GM23338 (cell line): ENCODE data around the gene NKD1. TPM values are rescaled to one million over a fixed set of nuclear protein-coding genes. Genes with fewer than 3 reads are reported as not detected.

ENCODE experiments used
- ATAC-seq: fragments of 200-7000 bp; cut with Tn5 transposase; 3 replicates; pipeline ENCODE4 v1.9.1; 2020
- DNase-seq: peaks from one replicate; pipeline ENCODE4 v3.0.0-alpha.2; 2015; ENCODE audit warnings: low spot score
- H2AFZ ChIP-seq: fragments of 200-600 bp; sonication (generic); 2 replicates; pipeline ENCODE4 v1.8.0; 2016; ENCODE audit warnings: antibody characterized with exemption, mild to moderate bottlenecking, moderate library complexity
- H3F3A ChIP-seq: fragments of 200-600 bp; sonication (generic); replicated peaks from 2 replicates; pipeline ENCODE4 v1.8.0; 2017; ENCODE audit warnings: antibody characterized with exemption, mixed run types, low read depth
- H3K27ac ChIP-seq: fragments of 200-600 bp; sonication (generic); 2 replicates; pipeline ENCODE4 v1.6.1; 2016; ENCODE audit warnings: low read depth
- H3K27me3 ChIP-seq: fragments of 200-600 bp; sonication (generic); 2 replicates; pipeline ENCODE4 v1.8.0; 2016; ENCODE audit warnings: mild to moderate bottlenecking, mixed run types, moderate library complexity; ENCODE audit not compliant: insufficient read depth
- H3K36me3 ChIP-seq: fragments of 200-600 bp; sonication (generic); 2 replicates; pipeline ENCODE4 v1.8.0; 2016; ENCODE audit warnings: mild to moderate bottlenecking; ENCODE audit not compliant: insufficient read depth
- H3K4me1 ChIP-seq: fragments of 200-600 bp; sonication (generic); 2 replicates; pipeline ENCODE4 v1.8.0; 2016; ENCODE audit warnings: mild to moderate bottlenecking, moderate library complexity; ENCODE audit not compliant: insufficient read depth
- H3K4me2 ChIP-seq: fragments of 200-600 bp; sonication (generic); 2 replicates; pipeline ENCODE4 v1.7.1; 2017; ENCODE audit warnings: mixed run types
- H3K4me3 ChIP-seq: fragments of 200-600 bp; sonication (generic); 2 replicates; pipeline ENCODE4 v1.6.1; 2016; ENCODE audit warnings: mixed run types
- H3K79me2 ChIP-seq: fragments of 200-600 bp; sonication (generic); replicated peaks from 2 replicates; pipeline ENCODE4 v1.8.0; 2017; ENCODE audit warnings: mild to moderate bottlenecking; ENCODE audit not compliant: insufficient read depth
- H3K9me2 ChIP-seq: fragments of 200-600 bp; sonication (generic); 2 replicates; pipeline ENCODE4 v1.8.0; 2017; ENCODE audit not compliant: insufficient read depth
- H4K20me1 ChIP-seq: fragments of 200-600 bp; sonication (generic); replicated peaks from 2 replicates; pipeline ENCODE4 v1.8.0; 2017; ENCODE audit warnings: mild to moderate bottlenecking; ENCODE audit not compliant: insufficient read depth
- H3K27ac Mint-ChIP-seq: 2 replicates; pipeline ENCODE4 v1.8.0; 2020; ENCODE audit warnings: inconsistent platforms, mild to moderate bottlenecking, moderate library complexity, mixed read lengths
- H3K27me3 Mint-ChIP-seq: 3 replicates; pipeline ENCODE4 v1.8.0; 2022; ENCODE audit warnings: low read depth, mild to moderate bottlenecking, moderate library complexity, mixed read lengths, inconsistent platforms; ENCODE audit not compliant: insufficient read depth, poor library complexity
- H3K36me3 Mint-ChIP-seq: 3 replicates; pipeline ENCODE4 v1.8.0; 2021; ENCODE audit warnings: low read depth, mild to moderate bottlenecking, inconsistent platforms, moderate library complexity, mixed read lengths
- H3K4me1 Mint-ChIP-seq: 3 replicates; pipeline ENCODE4 v1.8.0; 2020; ENCODE audit warnings: mild to moderate bottlenecking, inconsistent platforms, mixed read lengths
- H3K4me3 Mint-ChIP-seq: 3 replicates; pipeline ENCODE4 v1.8.0; 2021; ENCODE audit warnings: moderate library complexity, mild to moderate bottlenecking, inconsistent platforms, mixed read lengths
- H3K9me3 Mint-ChIP-seq: 3 replicates; pipeline ENCODE4 v1.8.0; 2020; ENCODE audit warnings: moderate library complexity, mild to moderate bottlenecking, inconsistent platforms, mixed read lengths
- CREB1 ChIP-seq: fragments of 250-450 bp; sonication (Bioruptor Pico); IDR thresholded peaks from 2 replicates; pipeline ENCODE4 v1.5.0; 2020; ENCODE audit warnings: low read depth, mild to moderate bottlenecking, moderate library complexity
- ETS1 ChIP-seq: IDR thresholded peaks from 2 replicates; pipeline ENCODE4 v1.6.1; 2016; ENCODE audit warnings: antibody characterized with exemption
- EZH2 ChIP-seq: fragments of 200-600 bp; sonication (generic); IDR thresholded peaks from one replicate; pipeline ENCODE4 v1.8.0; 2017; ENCODE audit warnings: antibody characterized with exemption, mild to moderate bottlenecking, low read depth; ENCODE audit not compliant: unreplicated experiment
- EZH2phosphoT487 ChIP-seq: fragments of 200-600 bp; sonication (generic); IDR thresholded peaks from one replicate; pipeline ENCODE4 v1.8.1; 2018; ENCODE audit warnings: antibody characterized with exemption; ENCODE audit not compliant: unreplicated experiment
- JUNB ChIP-seq: IDR thresholded peaks from one replicate; pipeline ENCODE4 v1.6.1; 2016; ENCODE audit warnings: antibody characterized with exemption; ENCODE audit not compliant: unreplicated experiment
- NANOG ChIP-seq: IDR thresholded peaks from 2 replicates; pipeline ENCODE4 v1.6.1; 2016; ENCODE audit warnings: antibody characterized with exemption, borderline replicate concordance
- REST ChIP-seq: IDR thresholded peaks from one replicate; pipeline ENCODE4 v1.6.1; 2018; ENCODE audit warnings: antibody characterized with exemption; ENCODE audit not compliant: unreplicated experiment
- STAT1 ChIP-seq: IDR thresholded peaks from one replicate; pipeline ENCODE4 v1.6.1; 2016; ENCODE audit warnings: antibody characterized with exemption; ENCODE audit not compliant: unreplicated experiment
- ZNF331 ChIP-seq: fragments of 250-450 bp; sonication (Bioruptor Pico); IDR thresholded peaks from 2 replicates; pipeline ENCODE4 v1.5.0; 2020; ENCODE audit warnings: low read depth, mild to moderate bottlenecking, moderate library complexity
- ZNF462 ChIP-seq: fragments of 250-450 bp; sonication (Bioruptor Pico); IDR thresholded peaks from 2 replicates; pipeline ENCODE4 v1.5.0; 2020; ENCODE audit warnings: mild to moderate bottlenecking, moderate library complexity
- polyA plus RNA-seq: library from polyadenylated mRNA; unstranded; fragments of >200 nt; fragmentation: Nextera tagmentation; extraction: Ambion mirVana; gene quantifications from 2 replicates; pipeline ENCODE4 v1.2.1, GENCODE V29; 2016
- total RNA-seq: library from RNA; depleted of rRNA; stranded (reverse); fragments of >200 nt; shearing (Covaris generic); gene quantifications from 2 replicates; pipeline ENCODE4 v1.2.3, GENCODE V29; 2014

NKD1 gene
- total and polyA plus RNA-seq, 2 experiments from 2014 or later = 2.1 to 2.3 TPM

GRCh38 chr16:50573947-50574744 is 25.9 kb downstream of the NKD1 start (continued):
- TF ChIP-seq REST = no peak
- TF ChIP-seq ETS1 = no peak

GRCh38 chr16:50574745-50575136 is 26.5 kb downstream of the NKD1 start:
- no peaks in the 10 kb centered on the region for H3K9me3 Mint-ChIP-seq
- no peak overlapping the region for H2AFZ ChIP-seq
- H3K27ac Mint-ChIP-seq = no peak overlapping the region
- H3K79me2 ChIP-seq = no peaks in the 10 kb centered on the region
- H3F3A ChIP-seq = no peaks in the 10 kb centered on the region
- DNase-seq (no peak), ATAC-seq (no peak)
- no peak overlapping the region for H3K27ac ChIP-seq
- H3K36me3 Mint-ChIP-seq = no peaks in the 10 kb centered on the region; the same call in 2 of the 3 replicates
- no peaks in the 10 kb centered on the region for H3K4me1 ChIP-seq
- H3K9me2 ChIP-seq = 0 out of 2 replicates have a peak, but pooled peaks cover 3% of the 10 kb centered on the region
- H3K36me3 ChIP-seq = no peaks in the 10 kb centered on the region
- H3K27me3 ChIP-seq = no peaks in the 10 kb centered on the region
- H3K4me2 ChIP-seq = no peak overlapping the region
- no peak overlapping the region for H3K4me3 Mint-ChIP-seq
- H3K4me1 Mint-ChIP-seq = peaks cover 10% of the 10 kb centered on the region
- H3K4me3 ChIP-seq = no peak overlapping the region
- H4K20me1 ChIP-seq = no peaks in the 10 kb centered on the region
- H3K27me3 Mint-ChIP-seq = peaks cover 10% of the 10 kb centered on the region
- TF ChIP-seq ZNF331 (CRISPR knock-in tag) (no peak), EZH2 (no peak), JUNB (no peak), STAT1 (no peak), ETS1 (no peak), EZH2phosphoT487 (no peak), NANOG (no peak), ZNF462 (CRISPR knock-in tag) (no peak), CREB1 (no peak)
